ENCODE measurements around the gene NEURL4.
"Not testable (repeated sequence)": the region's sequence is repeated elsewhere in the genome, so short reads cannot be mapped to it uniquely, and the experiment has no call there.

NEURL4 gene

DNA sequence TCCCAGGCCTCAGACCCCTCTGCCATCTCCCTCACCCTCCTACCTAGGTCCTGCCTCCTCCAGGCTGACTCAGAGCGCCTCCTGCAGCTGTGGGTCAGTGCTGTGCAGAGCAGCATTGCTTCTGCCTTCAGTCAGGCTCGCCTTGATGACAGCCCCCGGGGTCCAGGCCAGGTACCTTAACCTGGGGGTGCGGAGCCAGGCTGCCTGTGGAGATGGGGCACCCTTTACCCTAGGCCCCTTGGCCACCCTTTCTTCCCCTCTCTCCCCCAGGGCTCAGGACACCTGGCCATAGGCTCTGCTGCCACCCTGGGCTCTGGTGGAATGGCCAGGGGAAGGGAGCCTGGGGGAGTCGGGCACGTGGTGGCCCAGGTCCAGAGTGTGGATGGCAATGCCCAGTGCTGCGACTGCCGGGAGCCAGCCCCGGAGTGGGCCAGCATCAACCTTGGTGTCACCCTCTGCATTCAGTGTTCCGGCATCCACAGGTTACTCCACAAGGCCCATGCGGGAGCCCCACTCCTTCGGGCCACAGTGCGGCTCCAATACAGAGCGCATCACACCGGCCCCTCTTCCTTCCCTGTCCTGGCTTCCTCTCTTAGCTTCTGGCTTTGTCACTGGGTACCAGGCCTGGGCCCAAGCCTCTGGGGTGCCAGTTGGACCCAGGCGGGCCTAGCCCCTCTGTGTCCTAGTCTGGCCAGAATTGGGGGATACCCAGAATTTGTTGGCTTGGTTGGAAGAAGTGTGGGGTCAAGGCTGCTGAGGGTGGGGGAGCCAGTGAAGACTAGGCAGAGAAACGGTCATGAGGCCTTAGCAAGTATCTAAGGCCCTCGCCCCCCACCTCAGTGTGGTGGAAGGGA is 17.9 kb upstream of the NEURL4 start:
- no peak for DNase-seq

DNA sequence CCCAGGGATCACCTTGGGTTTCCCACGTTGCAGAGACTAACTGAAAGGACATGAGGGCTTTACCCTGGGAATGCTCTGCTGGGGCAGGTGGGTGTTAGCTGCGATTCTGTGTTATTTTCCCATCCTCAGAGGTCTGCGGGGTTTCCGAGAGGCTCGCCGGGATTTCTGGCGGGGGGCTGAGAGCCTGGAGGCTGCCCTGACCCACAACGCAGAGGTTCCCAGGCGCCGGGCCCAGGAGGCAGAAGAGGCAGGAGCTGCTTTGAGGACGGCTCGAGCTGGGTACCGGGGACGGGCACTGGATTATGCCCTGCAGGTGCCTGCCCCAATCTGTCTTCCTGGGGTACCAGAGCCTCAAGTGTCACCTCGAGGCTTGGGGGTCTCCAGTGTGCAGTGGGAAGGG is 14.1 kb upstream of the NEURL4 start:
- DNase-seq, result no peak

DNA sequence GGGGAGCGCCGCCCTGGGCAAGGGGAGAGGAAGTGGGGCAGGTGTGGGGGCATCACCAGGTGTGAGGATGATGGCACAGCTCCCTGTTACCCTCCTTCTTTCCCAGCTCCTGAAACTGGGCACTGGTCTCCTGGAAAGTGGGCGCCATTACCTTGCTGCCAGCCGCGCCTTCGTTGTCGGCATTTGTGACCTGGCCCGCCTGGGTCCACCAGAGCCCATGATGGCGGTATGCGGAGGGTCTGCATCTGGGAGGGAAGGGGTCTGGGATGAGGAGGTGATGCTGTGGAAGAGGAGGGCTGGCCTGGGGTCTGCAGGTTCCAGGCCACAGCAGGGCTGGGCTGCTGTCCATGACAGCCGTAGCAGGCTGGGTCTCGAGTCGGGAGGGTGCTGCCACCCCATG is 12.7 kb upstream of the NEURL4 start:
- no peak for DNase-seq

DNA sequence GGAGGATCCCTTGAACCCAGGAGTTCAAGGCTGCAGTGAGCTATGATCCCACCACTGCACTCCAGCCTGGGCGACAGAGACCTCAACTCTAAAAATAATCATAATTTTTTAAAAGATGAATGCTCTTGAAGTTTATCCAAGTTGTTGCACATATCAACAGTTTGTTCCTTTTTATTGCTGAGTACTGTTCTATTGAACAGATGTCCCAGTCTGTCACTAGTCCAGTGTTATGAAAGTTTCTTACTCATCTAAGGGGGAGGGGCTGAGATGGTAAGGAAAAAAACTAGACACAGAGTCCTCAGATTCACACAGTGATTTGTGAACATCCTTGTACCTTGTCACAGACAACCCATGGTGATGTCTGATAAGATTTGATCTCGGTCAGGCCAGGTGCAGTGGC is 11.0 kb upstream of the NEURL4 start:
- no peak for DNase-seq

DNA sequence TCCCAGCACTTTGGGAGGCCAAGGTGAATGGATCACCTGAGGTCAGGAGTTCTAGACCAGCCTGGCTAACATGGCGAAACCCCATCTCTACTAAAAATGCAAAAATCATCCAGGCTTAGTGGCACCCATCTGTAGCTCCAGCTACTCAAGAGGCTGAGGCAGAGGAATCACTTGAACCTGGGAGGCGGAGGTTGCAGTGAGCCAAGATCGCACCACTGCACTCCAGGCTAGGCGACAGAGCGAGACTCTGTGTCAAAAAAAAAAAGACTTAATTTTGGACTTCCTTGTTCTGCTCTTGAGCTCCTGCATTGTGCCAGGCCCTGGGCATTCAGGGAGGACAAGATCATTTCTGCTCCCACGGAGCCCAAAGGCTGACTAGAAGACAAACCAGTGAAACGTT is 8.5 kb upstream of the NEURL4 start:
- not testable (repeated sequence) for DNase-seq

DNA sequence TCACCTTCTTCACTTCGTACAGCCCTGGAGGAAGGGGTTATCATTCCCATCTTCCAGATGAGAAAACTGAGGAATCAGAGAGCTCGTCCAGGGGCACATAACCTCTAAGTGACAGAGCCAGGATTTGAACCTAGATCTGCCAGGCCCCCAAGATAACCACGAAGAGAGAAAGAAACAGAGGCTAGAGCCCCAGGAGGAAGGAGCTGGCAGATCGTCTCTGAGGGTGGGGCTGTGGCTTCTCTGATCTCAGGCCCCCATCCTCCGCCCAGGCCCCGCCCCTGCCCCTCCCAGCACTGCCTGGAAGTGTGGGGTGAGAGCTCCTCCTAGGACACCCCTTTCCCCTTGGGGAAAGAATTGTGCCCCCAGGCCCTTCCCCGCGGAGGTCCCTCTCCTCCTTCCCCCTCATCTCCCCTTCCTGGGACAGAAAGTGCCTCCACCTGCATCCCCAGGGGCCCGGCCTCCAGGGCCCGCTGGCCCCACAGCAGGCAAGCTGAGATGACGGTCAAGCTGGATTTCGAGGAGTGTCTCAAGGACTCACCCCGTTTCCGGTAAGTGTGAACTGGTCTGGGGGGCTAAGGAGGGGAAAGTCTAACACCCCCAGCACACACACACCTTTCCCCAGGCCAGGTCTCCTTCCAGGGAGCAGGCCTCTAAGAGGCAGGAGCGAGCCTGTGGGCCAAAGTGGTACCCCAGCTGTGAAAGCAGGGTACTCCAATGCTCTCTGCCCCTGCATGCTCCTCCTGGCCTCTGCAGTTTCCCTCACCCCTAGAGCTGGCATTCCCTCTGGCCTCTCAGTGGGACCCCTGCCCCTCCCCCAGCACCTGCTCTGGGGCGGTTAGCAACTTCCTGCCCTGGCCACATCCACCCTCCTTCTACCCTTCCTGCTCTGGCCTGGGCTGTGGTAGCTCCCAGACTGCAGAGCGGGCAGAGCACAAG is 7.4 kb upstream of the NEURL4 start, which contains the start of gene ACAP1:
ACAP1 (plus strand) TSS at position 290 of the 936 bp plus-strand sequence; CDS start at position 496, 206 bp downstream.
- no peak for DNase-seq

DNA sequence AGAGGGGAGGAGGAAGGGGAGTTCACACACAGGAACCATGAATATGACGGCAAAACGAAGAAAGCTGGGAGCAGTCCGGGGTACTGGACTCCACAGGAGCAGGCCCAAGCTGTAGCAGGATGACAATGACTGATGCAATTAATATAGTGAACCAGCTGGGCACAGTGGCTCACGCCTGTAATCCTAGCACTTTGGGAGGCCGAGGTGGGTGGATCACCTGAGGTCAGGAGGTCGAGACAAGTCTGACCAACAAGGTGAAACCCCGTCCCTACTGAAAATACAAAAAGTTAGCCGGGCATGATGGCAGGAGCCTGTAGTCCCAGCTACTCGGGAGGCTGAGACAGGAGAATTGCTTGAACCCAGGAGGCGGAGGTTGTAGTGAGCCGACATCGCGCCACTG is 6.6 kb upstream of the NEURL4 start:
- DNase-seq, result not testable (repeated sequence)

DNA sequence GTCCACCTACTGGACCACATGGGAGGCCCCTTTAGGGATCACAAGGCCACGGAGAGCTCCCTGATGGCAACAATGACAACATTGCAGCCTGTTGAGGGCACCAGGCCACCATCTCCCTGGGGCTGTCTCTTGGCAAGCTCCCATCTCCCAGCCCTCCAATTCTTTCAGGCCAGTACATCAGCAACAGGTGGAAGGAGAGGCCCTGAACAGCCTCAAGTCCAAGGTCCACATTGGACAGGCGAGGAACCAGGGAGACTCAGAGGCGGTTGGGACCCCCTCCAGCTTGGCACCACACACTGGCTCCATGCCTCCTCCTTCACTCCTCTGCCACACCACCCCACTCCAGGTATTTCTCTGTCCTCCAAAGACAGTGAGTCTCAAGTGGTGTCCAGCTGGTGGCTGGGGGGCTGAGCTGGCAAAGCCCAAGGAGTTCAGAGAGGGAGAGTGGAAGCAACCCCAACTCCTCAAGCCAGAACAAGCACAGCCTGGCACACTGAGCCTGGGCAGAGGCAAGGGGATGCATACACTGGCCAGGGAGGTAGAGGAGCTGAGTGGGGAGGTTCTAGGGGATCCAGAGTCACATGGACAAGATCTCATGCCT is 5.9 kb upstream of the NEURL4 start:
- DNase-seq, result no peak

DNA sequence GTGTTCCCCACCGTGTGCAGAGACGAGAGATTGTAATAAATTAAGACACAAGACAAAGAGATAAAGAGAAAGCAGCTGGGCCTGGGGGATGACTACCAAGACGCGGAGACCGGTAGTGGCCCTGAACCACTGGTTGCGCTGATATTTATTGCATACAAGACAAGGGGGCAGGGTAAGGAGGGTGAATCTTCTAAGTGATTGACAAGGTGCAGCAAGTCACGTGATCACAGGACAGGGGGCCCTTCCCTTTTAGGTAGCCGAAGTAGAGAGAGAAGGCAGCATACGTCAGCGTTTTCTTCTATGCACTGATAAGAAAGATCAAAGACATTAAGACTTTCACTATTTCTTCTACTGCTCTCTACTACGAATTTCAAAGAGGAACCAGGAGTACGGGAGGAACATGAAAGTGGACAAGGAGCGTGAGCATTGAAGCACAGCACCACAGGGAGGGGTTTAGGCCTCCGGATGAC is 3.5 kb upstream of the NEURL4 start:
- DNase-seq, result not testable (repeated sequence)

DNA sequence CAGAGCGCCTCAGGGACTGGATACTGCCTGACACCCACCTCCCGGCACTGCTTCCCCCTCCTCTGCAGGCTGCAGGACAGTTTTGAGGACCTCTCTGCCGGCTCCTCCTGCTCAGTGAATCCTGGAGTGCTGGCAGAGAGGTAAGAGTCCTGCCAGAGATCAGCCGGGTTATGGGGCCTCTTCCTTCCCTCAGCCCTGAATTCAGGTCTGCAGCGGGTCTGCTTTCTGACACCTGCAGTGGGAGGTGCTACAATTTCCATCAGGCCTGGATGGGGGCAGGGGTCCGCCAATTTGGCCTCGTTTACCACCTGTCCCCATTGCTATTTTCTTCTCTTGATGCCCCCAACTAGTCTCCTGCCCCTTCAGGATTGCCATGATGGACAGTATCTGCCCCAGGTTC is 3.0 kb upstream of the NEURL4 start:
- DNase-seq, result no peak

DNA sequence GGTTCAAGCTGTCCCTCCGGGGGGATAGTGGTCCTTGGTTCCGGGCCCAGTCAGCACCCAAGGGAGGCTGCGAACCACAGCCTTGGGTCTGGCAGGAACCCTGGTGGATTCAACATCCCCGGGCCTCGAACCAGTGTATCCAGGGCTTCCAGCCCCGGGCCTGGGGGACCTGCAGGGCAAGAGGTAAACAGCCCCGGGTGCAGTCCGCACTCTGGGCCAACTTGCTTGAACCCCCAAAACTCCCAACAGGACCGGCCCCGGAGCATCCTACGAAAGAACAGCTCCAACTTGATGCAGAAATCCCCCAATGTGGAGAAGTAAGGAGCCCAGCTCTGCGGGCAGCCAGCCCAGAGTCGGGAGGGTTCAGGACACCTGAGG is 1.5 kb upstream of the NEURL4 start:
- DNase-seq, result no peak

DNA sequence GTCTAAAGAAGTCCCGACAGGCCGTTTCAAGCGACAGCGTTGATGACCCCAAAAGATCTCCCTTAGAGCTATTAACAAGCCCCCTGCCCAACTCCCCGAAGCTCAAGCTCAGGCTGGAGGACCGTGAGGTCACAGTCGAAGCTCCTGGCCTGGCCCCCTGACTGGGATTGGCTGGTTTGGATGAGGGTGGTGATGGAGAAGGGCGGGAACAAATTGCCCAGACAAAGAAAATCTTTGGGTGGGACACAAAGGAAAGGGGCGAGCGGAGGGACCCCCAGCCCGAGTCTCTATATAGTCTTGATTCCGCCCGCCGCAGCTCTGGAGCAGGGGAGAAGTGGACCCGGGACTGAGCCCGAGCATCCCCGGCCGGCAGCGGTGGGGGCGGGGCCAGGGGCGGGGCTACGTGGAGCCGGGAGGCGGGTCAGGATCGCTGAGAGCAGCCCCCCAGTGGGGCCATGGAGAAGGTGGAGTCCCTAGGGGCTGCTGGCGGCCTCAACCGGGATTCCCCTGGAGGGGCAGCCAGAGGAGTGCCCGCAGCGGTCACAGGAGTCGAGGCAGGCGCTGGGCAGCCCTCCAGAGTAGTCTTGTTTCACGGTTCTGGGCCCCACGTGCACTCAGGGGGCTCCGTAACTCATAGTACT is 982 bp upstream of the NEURL4 start:
- peak; percentile 67 for DNase-seq

DNA sequence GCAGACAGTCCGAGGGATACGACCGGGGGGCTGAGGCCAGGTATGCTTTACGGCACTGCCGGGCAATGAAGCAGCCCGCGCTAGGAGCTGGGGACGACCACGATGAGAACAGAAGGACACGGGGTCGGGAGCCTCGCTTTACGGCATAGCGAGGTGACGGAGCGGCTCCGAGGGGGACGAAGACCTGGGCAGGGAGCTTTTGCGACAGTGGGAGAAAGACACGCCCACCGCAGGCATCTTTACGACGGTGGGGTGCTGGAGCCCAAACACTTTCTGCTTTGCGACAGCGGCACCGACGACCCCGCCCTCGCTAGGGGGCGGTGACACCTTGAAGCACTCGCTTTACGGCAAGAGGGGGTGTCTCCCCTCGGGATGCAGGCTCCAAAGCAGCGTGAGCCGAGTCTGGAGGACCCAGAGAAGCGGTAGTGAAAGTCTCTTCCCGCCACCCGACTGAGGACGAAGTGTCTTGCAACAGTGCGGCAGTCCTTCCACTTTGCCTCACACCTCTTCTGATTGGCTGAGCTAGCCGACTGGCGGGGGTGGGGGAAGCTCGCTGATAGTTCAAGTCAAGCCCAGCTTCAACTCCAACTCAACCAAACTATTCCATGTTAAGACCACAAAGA is 350 bp upstream of the NEURL4 start:
- peak; percentile 97 for DNase-seq

DNA sequence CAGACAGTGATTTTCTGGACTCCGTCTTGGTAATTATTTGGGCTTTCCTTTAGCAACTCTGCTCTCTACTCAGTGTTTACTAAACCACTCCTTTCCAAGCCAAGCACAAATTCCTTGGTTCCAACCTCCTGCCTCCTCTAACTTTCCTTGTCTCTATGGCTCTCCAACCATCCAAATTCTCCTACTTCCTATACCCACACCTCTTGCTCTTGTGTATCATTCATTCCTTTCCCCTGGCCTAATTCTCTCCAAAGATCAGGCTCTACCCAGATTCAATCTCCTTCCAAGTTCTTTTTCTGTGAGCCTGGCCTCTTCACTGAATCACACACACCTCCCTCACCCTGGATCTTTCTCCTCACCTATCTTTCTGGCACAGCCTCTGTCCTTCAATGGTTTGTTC is 1.1 kb downstream of the NEURL4 start:
- DNase-seq, result no peak

DNA sequence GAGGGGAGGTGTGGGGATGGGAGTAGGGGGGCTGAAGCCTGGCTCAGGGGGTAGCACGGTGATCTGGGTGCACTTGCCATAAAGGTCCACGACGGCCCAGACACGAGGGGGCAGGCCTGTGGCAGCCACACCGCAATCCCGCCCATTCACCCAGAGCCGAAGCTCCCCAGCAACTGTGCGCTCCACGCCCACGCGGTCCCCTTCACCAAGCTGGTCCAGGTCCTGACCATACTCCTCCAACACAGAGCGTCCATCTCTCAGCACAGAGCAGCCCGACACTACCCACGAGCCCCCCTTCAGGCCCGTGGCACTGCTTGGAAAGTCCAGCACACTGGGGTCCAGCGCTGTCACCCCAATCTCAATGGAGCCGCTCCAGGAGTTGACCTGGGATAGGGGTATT is 1.6 kb downstream of the NEURL4 start:
- no peak for DNase-seq

DNA sequence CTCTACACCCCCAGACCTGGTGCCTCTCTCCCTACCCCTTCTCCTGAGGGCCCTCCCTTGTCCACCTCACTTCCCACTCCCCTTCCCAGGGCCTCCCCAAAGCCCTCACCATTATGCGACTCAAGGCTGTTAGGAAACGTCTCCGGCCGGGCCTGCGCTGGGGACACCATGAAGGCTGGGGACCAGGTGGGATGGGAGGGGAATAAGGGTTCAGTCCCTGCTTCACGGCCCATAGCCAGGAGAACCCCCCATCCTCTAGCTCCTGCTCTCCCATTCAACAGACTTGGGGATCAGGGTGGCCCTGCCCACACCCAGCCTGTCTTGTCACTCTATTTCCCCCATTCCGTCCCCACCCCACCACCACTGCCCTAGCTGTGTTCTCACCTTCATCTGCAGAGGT is 2.1 kb downstream of the NEURL4 start:
- no peak for DNase-seq

DNA sequence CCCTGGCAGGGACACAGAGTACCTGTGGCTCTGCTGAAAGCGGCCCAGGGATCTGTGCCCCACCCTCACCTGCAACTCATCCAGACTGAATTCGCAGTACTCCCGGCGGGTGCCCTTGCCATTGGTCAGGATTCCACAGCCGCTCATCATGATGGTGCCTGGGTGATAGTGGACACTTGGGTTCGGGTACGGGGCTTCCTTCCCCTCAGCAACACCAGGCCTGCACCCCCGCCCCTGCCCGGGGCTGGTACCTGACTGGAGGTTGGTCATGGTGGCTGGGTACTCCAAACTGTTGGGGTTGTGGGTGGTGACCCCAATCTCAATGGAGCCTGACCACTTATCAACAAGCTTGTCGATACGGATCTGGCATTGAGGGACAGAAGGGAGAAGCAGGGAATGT is 2.9 kb downstream of the NEURL4 start:
- DNase-seq, result no peak

DNA sequence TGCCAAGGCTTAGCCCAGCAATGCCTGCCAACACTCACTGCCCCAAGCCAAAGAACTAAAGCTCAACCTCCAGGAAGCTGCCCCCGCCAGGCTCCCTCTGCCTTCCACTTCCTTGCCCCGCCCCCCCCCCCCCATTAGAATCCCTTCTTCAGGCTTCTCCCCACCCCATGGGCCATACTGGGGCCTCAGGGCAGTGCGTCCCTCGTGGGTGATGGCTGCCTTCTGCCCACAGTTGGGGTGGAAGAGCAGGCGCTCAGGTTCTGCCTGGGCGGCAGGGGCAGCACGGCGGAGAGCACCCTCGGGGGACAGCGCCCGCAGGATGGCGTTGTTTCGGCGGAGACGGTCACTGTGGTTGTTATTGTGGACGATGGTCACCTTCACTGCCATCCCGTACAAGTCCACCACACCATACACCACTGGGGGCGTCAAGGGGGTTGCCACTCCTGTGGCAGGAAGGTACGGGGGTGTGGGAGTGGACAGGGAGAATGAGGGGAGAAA is 4.1 kb downstream of the NEURL4 start:
- DNase-seq, result no peak

DNA sequence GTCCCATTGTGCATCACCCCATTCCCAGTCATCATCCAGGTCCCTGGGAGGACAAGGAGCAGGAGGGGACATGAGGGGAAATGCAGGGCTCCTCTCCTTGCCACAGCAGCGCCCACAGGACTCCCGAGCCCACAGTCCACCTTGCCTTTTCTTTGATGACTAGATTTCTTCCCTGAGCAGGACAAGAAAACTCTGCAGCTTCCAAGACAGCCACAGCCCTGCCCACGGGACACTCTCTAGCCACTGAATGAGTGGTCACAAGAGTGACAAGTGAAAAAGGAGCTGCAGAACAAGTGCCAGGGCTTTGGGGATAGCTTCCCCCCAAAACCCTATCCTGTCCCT is 4.7 kb downstream of the NEURL4 start:
- no peak for DNase-seq

DNA sequence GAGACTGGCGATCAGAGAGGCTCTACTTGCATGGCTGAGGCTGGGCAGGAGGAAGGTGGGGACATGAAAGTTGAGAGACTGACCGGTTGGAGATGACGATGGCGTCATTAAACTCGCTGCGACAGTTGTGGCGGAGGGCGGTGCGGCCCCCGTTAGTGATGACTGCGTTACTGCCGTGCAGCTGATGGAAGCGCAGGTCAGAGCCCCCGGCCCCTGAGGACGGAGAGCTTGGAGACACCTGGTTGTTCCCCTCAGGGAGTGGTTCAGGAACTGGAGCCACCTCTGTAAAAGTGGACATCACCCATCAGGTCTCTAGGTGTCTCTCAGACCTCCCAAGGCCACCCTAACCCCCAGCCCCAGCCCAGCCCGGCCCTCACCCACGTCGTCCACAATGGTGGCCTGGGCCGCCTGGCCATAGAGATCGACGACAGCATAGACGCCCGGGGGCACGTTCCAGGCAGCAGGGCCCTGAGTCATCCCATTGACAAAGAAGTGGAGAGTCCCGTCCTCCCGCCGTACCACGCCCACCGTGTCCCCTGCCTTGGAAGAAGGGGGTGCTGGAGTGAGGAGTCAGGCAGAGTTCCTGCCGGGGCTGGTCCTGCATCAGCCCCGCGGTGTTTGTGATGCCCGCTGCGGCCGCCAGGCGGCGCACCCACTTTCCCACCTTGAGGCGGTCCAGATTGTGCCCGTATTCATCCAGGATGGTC is 5.3 kb downstream of the NEURL4 start:
- no peak for DNase-seq

DNA sequence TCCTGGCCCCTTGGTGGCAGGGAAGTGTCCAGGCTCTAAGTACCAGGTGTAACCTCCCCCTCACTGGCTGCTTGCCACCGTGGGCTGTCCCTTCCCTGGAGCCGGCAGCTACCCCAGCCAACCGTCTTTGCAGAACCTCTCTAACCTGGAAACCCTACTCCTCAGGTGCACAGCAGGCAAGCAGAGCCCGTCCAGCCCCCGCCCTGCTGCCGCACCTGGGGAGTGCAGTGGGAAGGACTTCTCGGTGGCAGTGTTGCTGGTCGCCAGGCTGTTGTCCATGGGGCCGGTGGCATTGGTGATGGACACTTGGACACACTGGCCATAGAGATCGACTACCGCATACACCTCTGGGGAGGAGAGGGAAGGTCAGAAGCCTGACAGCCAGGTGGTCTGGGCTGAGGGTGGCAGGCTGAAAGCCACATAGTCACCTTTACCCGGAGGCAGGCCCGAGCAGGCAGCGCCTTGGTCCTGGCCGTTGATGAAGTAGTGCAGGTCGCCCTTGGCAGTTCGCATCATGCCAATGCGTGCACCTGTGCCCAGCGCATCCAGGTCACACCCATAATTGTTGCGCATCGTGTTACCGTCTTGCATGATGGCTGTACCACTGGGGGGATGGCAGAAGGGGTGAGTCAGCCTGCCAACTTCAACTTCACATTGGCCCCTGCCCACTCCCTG is 6.5 kb downstream of the NEURL4 start:
- DNase-seq, result no peak

Measured in RPMI8226 (cell line).